Stimulated activated naive CD8-positive, alpha-beta T cell treated with anti-CD3 and anti-CD28 coated beads, Interleukin-15, amount 100 ng/mL, for 72 hours (primary cell): ENCODE results near the gene ACOXL.

Experiments used
- ATAC-seq: fragments of 150-1000 bp; cut with Tn5 transposase; 2 replicates; pipeline ENCODE4 v1.10.0; 2021; ENCODE audit warnings: mild to moderate bottlenecking, moderate library complexity
- DNase-seq, 2 donors: peaks; one replicate each; pipeline ENCODE4 v3.0.0; 2021 to 2022
- H3K27ac Mint-ChIP-seq, 2 donors: one replicate each; pipeline ENCODE4 v1.8.0; 2022; ENCODE audit warnings: mild to moderate bottlenecking in 2 of 2, mixed read lengths in 2 of 2, moderate library complexity in 2 of 2
- H3K27me3 Mint-ChIP-seq: one replicate; pipeline ENCODE4 v1.8.0; 2022; ENCODE audit warnings: mixed read lengths
- H3K4me1 Mint-ChIP-seq: one replicate; pipeline ENCODE4 v1.8.0; 2022; ENCODE audit warnings: mild to moderate bottlenecking, mixed read lengths
- H3K4me3 Mint-ChIP-seq, 2 donors: one replicate each; pipeline ENCODE4 v1.8.0; 2022; ENCODE audit warnings: mild to moderate bottlenecking in 2 of 2, mixed read lengths in 2 of 2, moderate library complexity in 1 of 2
- H3K9me3 Mint-ChIP-seq, 2 donors: one replicate each; pipeline ENCODE4 v1.8.0; 2022; ENCODE audit warnings: mixed read lengths in 2 of 2

ACOXL gene

GRCh38 chr2:110896226-110896625 is 163.9 kb downstream of the ACOXL start:
- ATAC-seq, result no peak
- H3K9me3 Mint-ChIP-seq, result peaks cover 9 to 16% of the 10 kb centered on the region in 2 donors
- peaks cover 4% of the 10 kb centered on the region for H3K4me1 Mint-ChIP-seq
- no peak overlapping the region for H3K4me3 Mint-ChIP-seq
- H3K27ac Mint-ChIP-seq, result no peak overlapping the region
- peaks cover 13% of the 10 kb centered on the region for H3K27me3 Mint-ChIP-seq
- no peak for DNase-seq

GRCh38 chr2:110897966-110898365 is 165.6 kb downstream of the ACOXL start:
- DNase-seq (no peak), ATAC-seq (no peak)
- H3K4me1 Mint-ChIP-seq, result peaks cover 4% of the 10 kb centered on the region
- peaks cover 13% of the 10 kb centered on the region for H3K27me3 Mint-ChIP-seq
- no peak overlapping the region for H3K4me3 Mint-ChIP-seq
- H3K9me3 Mint-ChIP-seq, result peaks cover 9 to 16% of the 10 kb centered on the region in 2 donors
- H3K27ac Mint-ChIP-seq, result no peak overlapping the region

- Mint-ChIP-seq H3K27me3 (peaks cover 6% of the 10 kb centered on the region), H3K4me1 (peaks cover 12% of the 10 kb centered on the region), H3K4me3 (no peak overlapping the region), H3K27ac (no peak overlapping the region), H3K9me3 (peaks cover 9 to 14% of the 10 kb centered on the region in 2 donors)
- DNase-seq (no peak), ATAC-seq (no peak)
Observed at GRCh38 chr2:110900191-110900590, 167.8 kb downstream of the ACOXL start.

GRCh38 chr2:110903548-110903947 is 171.2 kb downstream of the ACOXL start:
- no peak overlapping the region for H3K4me3 Mint-ChIP-seq
- H3K27me3 Mint-ChIP-seq, result peaks cover 15% of the 10 kb centered on the region
- H3K9me3 Mint-ChIP-seq, result no peaks in the 10 kb centered on the region
- DNase-seq, result no peak
- H3K27ac Mint-ChIP-seq, result no peak overlapping the region
- ATAC-seq, result no peak
- H3K4me1 Mint-ChIP-seq, result peaks cover 12% of the 10 kb centered on the region

- Mint-ChIP-seq H3K27me3 (peaks cover 17% of the 10 kb centered on the region), H3K9me3 (no peaks in the 10 kb centered on the region), H3K4me1 (peaks cover 13% of the 10 kb centered on the region), H3K27ac (no peak overlapping the region), H3K4me3 (no peak overlapping the region)
- DNase-seq (no peak), ATAC-seq (peak; percentile 63)
Observed at GRCh38 chr2:110904116-110904778, 171.9 kb downstream of the ACOXL start.

- Mint-ChIP-seq H3K27me3 (peaks cover 17% of the 10 kb centered on the region), H3K27ac (no peak overlapping the region), H3K4me3 (no peak overlapping the region), H3K4me1 (peaks cover 18% of the 10 kb centered on the region), H3K9me3 (peaks cover 0 to under 1% of the 10 kb centered on the region in 2 donors)
- DNase-seq (no peak), ATAC-seq (no peak)
Observed at GRCh38 chr2:110904779-110905148, 172.4 kb downstream of the ACOXL start.

- Mint-ChIP-seq H3K9me3 (peaks cover 0 to 5% of the 10 kb centered on the region in 2 donors), H3K27ac (no peak overlapping the region), H3K4me3 (no peak overlapping the region), H3K27me3 (peaks cover 17% of the 10 kb centered on the region), H3K4me1 (peaks cover 22% of the 10 kb centered on the region)
- ATAC-seq (no peak), DNase-seq (no peak)
Observed at GRCh38 chr2:110905217-110905616, 172.8 kb downstream of the ACOXL start.

- Mint-ChIP-seq H3K4me3 (no peak overlapping the region), H3K27me3 (peaks cover 17% of the 10 kb centered on the region), H3K4me1 (peaks cover 24% of the 10 kb centered on the region), H3K27ac (no peak overlapping the region), H3K9me3 (peaks cover 8 to 10% of the 10 kb centered on the region in 2 donors)
- no peak for ATAC-seq
- no peak for DNase-seq
Observed at GRCh38 chr2:110906613-110907298, 174.4 kb downstream of the ACOXL start.

GRCh38 chr2:110909501-110909900 is 177.1 kb downstream of the ACOXL start:
- peaks cover 17 to 25% of the 10 kb centered on the region in 2 donors for H3K9me3 Mint-ChIP-seq
- H3K27ac Mint-ChIP-seq, result no peak overlapping the region
- ATAC-seq, result no peak
- peaks cover 14% of the 10 kb centered on the region for H3K4me1 Mint-ChIP-seq
- no peak overlapping the region for H3K4me3 Mint-ChIP-seq
- peaks cover 28% of the 10 kb centered on the region for H3K27me3 Mint-ChIP-seq
- DNase-seq, result no peak

- peaks cover 28% of the 10 kb centered on the region for H3K27me3 Mint-ChIP-seq
- no peak for DNase-seq
- H3K9me3 Mint-ChIP-seq, result peaks cover 17 to 25% of the 10 kb centered on the region in 2 donors
- H3K27ac Mint-ChIP-seq, result no peak overlapping the region
- H3K4me3 Mint-ChIP-seq, result peak overlapping the region in 1 of 2 donors; percentile 41
- peak; percentile 80 for ATAC-seq
- peaks cover 11% of the 10 kb centered on the region for H3K4me1 Mint-ChIP-seq
Observed at GRCh38 chr2:110910423-110910822, 178.1 kb downstream of the ACOXL start.

GRCh38 chr2:110919738-110920137 is 187.4 kb downstream of the ACOXL start:
- Mint-ChIP-seq H3K27me3 (no peaks in the 10 kb centered on the region), H3K4me3 (no peak overlapping the region)

GRCh38 chr2:110925479-110925878 is 193.1 kb downstream of the ACOXL start:
- no peak for ATAC-seq
- H3K27ac Mint-ChIP-seq, result no peak overlapping the region

More at GRCh38 chr2:110919738-110920137, 187.4 kb downstream of the ACOXL start:
- no peak overlapping the region for H3K27ac Mint-ChIP-seq
- DNase-seq (no peak), ATAC-seq (no peak)
- peaks cover 5 to 20% of the 10 kb centered on the region in 2 donors for H3K9me3 Mint-ChIP-seq
- no peaks in the 10 kb centered on the region for H3K4me1 Mint-ChIP-seq

GRCh38 chr2:110927526-110927925 is 195.2 kb downstream of the ACOXL start:
- no peak overlapping the region for H3K4me3 Mint-ChIP-seq

More at GRCh38 chr2:110925479-110925878, 193.1 kb downstream of the ACOXL start:
- no peak for DNase-seq
- H3K27me3 Mint-ChIP-seq, result no peaks in the 10 kb centered on the region
- H3K4me3 Mint-ChIP-seq, result no peak overlapping the region
- peaks cover 15 to 32% of the 10 kb centered on the region in 2 donors for H3K9me3 Mint-ChIP-seq
- H3K4me1 Mint-ChIP-seq, result no peaks in the 10 kb centered on the region

GRCh38 chr2:110929528-110929927 is 197.2 kb downstream of the ACOXL start:
- no peaks in the 10 kb centered on the region for H3K4me1 Mint-ChIP-seq
- H3K4me3 Mint-ChIP-seq, result no peak overlapping the region
- H3K27ac Mint-ChIP-seq, result no peak overlapping the region
- H3K9me3 Mint-ChIP-seq, result peaks cover 19 to 38% of the 10 kb centered on the region in 2 donors
- DNase-seq (no peak), ATAC-seq (no peak)
- no peaks in the 10 kb centered on the region for H3K27me3 Mint-ChIP-seq

More at GRCh38 chr2:110927526-110927925, 195.2 kb downstream of the ACOXL start:
- Mint-ChIP-seq H3K9me3 (peaks cover 19 to 38% of the 10 kb centered on the region in 2 donors), H3K27ac (no peak overlapping the region), H3K27me3 (no peaks in the 10 kb centered on the region), H3K4me1 (no peaks in the 10 kb centered on the region)
- ATAC-seq (no peak), DNase-seq (no peak)

- DNase-seq (no peak), ATAC-seq (no peak)
- no peaks in the 10 kb centered on the region for H3K27me3 Mint-ChIP-seq
- peaks cover 19 to 35% of the 10 kb centered on the region in 2 donors for H3K9me3 Mint-ChIP-seq
- no peaks in the 10 kb centered on the region for H3K4me1 Mint-ChIP-seq
- no peak overlapping the region for H3K4me3 Mint-ChIP-seq
- no peak overlapping the region for H3K27ac Mint-ChIP-seq
Observed at GRCh38 chr2:110931648-110932047, 199.3 kb downstream of the ACOXL start.

GRCh38 chr2:110933420-110933819 is 201.0 kb downstream of the ACOXL start:
- ATAC-seq (no peak), DNase-seq (no peak)
- Mint-ChIP-seq H3K27ac (no peak overlapping the region), H3K4me1 (no peaks in the 10 kb centered on the region), H3K4me3 (no peak overlapping the region), H3K27me3 (no peaks in the 10 kb centered on the region), H3K9me3 (peaks cover 15 to 24% of the 10 kb centered on the region in 2 donors)
